ENCODE results near the gene ADAM17. TPM values are rescaled to one million over a fixed set of nuclear protein-coding genes. Genes with fewer than 3 reads are reported as not detected.
A peak's percentile ranks its signal among the peaks of the same experiment; 100 is the strongest.

The ADAM17 gene
- total RNA-seq, 1 donor from 2014 or later = 44.9 TPM

- TF ChIP-seq, protein P1, sequence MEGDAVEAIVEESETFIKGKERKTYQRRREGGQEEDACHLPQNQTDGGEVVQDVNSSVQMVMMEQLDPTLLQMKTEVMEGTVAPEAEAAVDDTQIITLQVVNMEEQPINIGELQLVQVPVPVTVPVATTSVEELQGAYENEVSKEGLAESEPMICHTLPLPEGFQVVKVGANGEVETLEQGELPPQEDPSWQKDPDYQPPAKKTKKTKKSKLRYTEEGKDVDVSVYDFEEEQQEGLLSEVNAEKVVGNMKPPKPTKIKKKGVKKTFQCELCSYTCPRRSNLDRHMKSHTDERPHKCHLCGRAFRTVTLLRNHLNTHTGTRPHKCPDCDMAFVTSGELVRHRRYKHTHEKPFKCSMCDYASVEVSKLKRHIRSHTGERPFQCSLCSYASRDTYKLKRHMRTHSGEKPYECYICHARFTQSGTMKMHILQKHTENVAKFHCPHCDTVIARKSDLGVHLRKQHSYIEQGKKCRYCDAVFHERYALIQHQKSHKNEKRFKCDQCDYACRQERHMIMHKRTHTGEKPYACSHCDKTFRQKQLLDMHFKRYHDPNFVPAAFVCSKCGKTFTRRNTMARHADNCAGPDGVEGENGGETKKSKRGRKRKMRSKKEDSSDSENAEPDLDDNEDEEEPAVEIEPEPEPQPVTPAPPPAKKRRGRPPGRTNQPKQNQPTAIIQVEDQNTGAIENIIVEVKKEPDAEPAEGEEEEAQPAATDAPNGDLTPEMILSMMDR (IDR thresholded peaks at IDR 0.05; ENCODE audit: insufficient read depth, low read depth, low read length) = no peak
- TF ChIP-seq EZH2 (IDR thresholded peaks at IDR 0.05; ENCODE audit: insufficient read depth, low read length) = no peak
- no peak overlapping the region for H3K27ac Mint-ChIP-seq (ENCODE audit: unreplicated experiment)
- peaks cover 13% of the 10 kb centered on the region for H3K36me3 Mint-ChIP-seq (ENCODE audit: low read depth, unreplicated experiment)
- H3K4me3 Mint-ChIP-seq (ENCODE audit: unreplicated experiment) = no peak overlapping the region
- no peak for FAIRE-seq
- peaks cover 48% of the 10 kb centered on the region for H3K79me2 ChIP-seq (ENCODE audit: insufficient read depth, low read length)
- no peak overlapping the region for H3K27ac ChIP-seq (ENCODE audit: low read depth, low read length)
- H3K9me3 Mint-ChIP-seq (ENCODE audit: unreplicated experiment) = no peaks in the 10 kb centered on the region
- H3K27me3 ChIP-seq (ENCODE audit: insufficient read depth, low read length) = no peaks in the 10 kb centered on the region
- peaks cover 13% of the 10 kb centered on the region for H3K36me3 ChIP-seq (ENCODE audit: insufficient read depth, low read length)
- H3K4me2 ChIP-seq (ENCODE audit: low read length) = no peak overlapping the region
- no peak overlapping the region for H3K4me3 ChIP-seq (ENCODE audit: insufficient read depth, low read depth, low read length)
- no peaks in the 10 kb centered on the region for H3K9me3 ChIP-seq (ENCODE audit: insufficient read depth, low read depth, low read length)
- DNase-seq (ENCODE audit: low read depth) = no peak
- no peaks in the 10 kb centered on the region for H3K27me3 Mint-ChIP-seq (ENCODE audit: low read depth, unreplicated experiment)
- H3K9ac ChIP-seq (ENCODE audit: low read length) = no peak overlapping the region
- H2AFZ ChIP-seq (ENCODE audit: low read depth, low read length) = no peak overlapping the region
- H3K4me1 ChIP-seq (ENCODE audit: insufficient read depth, low read length) = peaks cover 21% of the 10 kb centered on the region
- H3K4me1 Mint-ChIP-seq (ENCODE audit: low read depth, unreplicated experiment) = peaks cover 39% of the 10 kb centered on the region
- H4K20me1 ChIP-seq (ENCODE audit: insufficient read depth, low read length) = peaks cover 33% of the 10 kb centered on the region
Measured at GRCh38 chr2:9477914-9478313, 77.7 kb downstream of the ADAM17 start.

- Histone ChIP-seq H3K4me1 (ENCODE audit: insufficient read depth, low read length) (peaks cover 11% of the 10 kb centered on the region), H3K9me3 (ENCODE audit: insufficient read depth, low read depth, low read length) (no peaks in the 10 kb centered on the region), H3K36me3 (ENCODE audit: insufficient read depth, low read length) (peaks cover 11% of the 10 kb centered on the region), H3K9ac (ENCODE audit: low read length) (peak within 1 kb of the TSS; percentile 83), H3K4me3 (ENCODE audit: insufficient read depth, low read depth, low read length) (peak within 1 kb of the TSS; percentile 71), H3K79me2 (ENCODE audit: insufficient read depth, low read length) (peaks cover 40% of the 10 kb centered on the region), H4K20me1 (ENCODE audit: insufficient read depth, low read length) (peaks cover 7% of the 10 kb centered on the region), H3K4me2 (ENCODE audit: low read length) (peak within 1 kb of the TSS; percentile 86), H3K27ac (ENCODE audit: low read depth, low read length) (peak within 1 kb of the TSS; percentile 67), H3K27me3 (ENCODE audit: insufficient read depth, low read length) (no peaks in the 10 kb centered on the region), H2AFZ (ENCODE audit: low read depth, low read length) (peak within 1 kb of the TSS; percentile 94)
- H3K4me1 Mint-ChIP-seq (ENCODE audit: low read depth, unreplicated experiment) = peaks cover 25% of the 10 kb centered on the region
- H3K27ac Mint-ChIP-seq (ENCODE audit: unreplicated experiment) = peak within 1 kb of the TSS; percentile 58
- DNase-seq (ENCODE audit: low read depth) (peak; percentile 23), FAIRE-seq (no peak)
- peaks cover 22% of the 10 kb centered on the region for H3K36me3 Mint-ChIP-seq (ENCODE audit: low read depth, unreplicated experiment)
- H3K27me3 Mint-ChIP-seq (ENCODE audit: low read depth, unreplicated experiment) = no peaks in the 10 kb centered on the region
- H3K4me3 Mint-ChIP-seq (ENCODE audit: unreplicated experiment) = peak within 1 kb of the TSS; percentile 79
- TF ChIP-seq, protein P1 (IDR thresholded peaks at IDR 0.05; ENCODE audit: insufficient read depth, low read depth, low read length) = no peak
- TF ChIP-seq EZH2 (IDR thresholded peaks at IDR 0.05; ENCODE audit: insufficient read depth, low read length) = no peak
- H3K9me3 Mint-ChIP-seq (ENCODE audit: unreplicated experiment) = no peaks in the 10 kb centered on the region
Measured at GRCh38 chr2:9474361-9475057, 81.1 kb downstream of the ADAM17 start, which contains the start of gene IAH1. IAH1 (plus strand) TSS chr2:9474551; CDS start chr2:9474567, 16 bp downstream.

GRCh38 chr2:9473985-9474360 is 81.7 kb downstream of the ADAM17 start:
- Histone ChIP-seq H3K36me3 (ENCODE audit: insufficient read depth, low read length) (peaks cover 7% of the 10 kb centered on the region), H3K79me2 (ENCODE audit: insufficient read depth, low read length) (peaks cover 38% of the 10 kb centered on the region), H4K20me1 (ENCODE audit: insufficient read depth, low read length) (peaks cover 7% of the 10 kb centered on the region), H3K27me3 (ENCODE audit: insufficient read depth, low read length) (no peaks in the 10 kb centered on the region), H3K4me2 (ENCODE audit: low read length) (peak overlapping the region; percentile 86), H2AFZ (ENCODE audit: low read depth, low read length) (peak overlapping the region; percentile 94), H3K9ac (ENCODE audit: low read length) (peak overlapping the region; percentile 83), H3K4me1 (ENCODE audit: insufficient read depth, low read length) (peaks cover 11% of the 10 kb centered on the region), H3K4me3 (ENCODE audit: insufficient read depth, low read depth, low read length) (peak overlapping the region; percentile 71), H3K27ac (ENCODE audit: low read depth, low read length) (peak overlapping the region; percentile 67), H3K9me3 (ENCODE audit: insufficient read depth, low read depth, low read length) (no peaks in the 10 kb centered on the region)
- DNase-seq (ENCODE audit: low read depth) = no peak
- no peaks in the 10 kb centered on the region for H3K27me3 Mint-ChIP-seq (ENCODE audit: low read depth, unreplicated experiment)
- peaks cover 22% of the 10 kb centered on the region for H3K4me1 Mint-ChIP-seq (ENCODE audit: low read depth, unreplicated experiment)
- H3K4me3 Mint-ChIP-seq (ENCODE audit: unreplicated experiment) = no peak overlapping the region
- no peak for FAIRE-seq
- no peaks in the 10 kb centered on the region for H3K9me3 Mint-ChIP-seq (ENCODE audit: unreplicated experiment)
- H3K36me3 Mint-ChIP-seq (ENCODE audit: low read depth, unreplicated experiment) = peaks cover 25% of the 10 kb centered on the region
- TF ChIP-seq EZH2 (IDR thresholded peaks at IDR 0.05; ENCODE audit: insufficient read depth, low read length) = no peak
- TF ChIP-seq, protein P1 (IDR thresholded peaks at IDR 0.05; ENCODE audit: insufficient read depth, low read depth, low read length) = no peak
- no peak overlapping the region for H3K27ac Mint-ChIP-seq (ENCODE audit: unreplicated experiment)

All from astrocyte (in vitro differentiated cells and primary cell).